GM23338 (cell line): Measurements from ENCODE around the gene TUBA1B. TPM values are rescaled to one million over a fixed set of nuclear protein-coding genes. Genes with fewer than 3 reads are reported as not detected.
A peak's percentile ranks its signal among the peaks of the same experiment; 100 is the strongest.

Experiments
- ATAC-seq: fragments of 200-7000 bp; cut with Tn5 transposase; 3 replicates; pipeline ENCODE4 v1.9.1; 2020
- DNase-seq: peaks from one replicate; pipeline ENCODE4 v3.0.0-alpha.2; 2015; ENCODE audit warnings: low spot score
- H2AFZ ChIP-seq: fragments of 200-600 bp; sonication (generic); 2 replicates; pipeline ENCODE4 v1.8.0; 2016; ENCODE audit warnings: antibody characterized with exemption, mild to moderate bottlenecking, moderate library complexity
- H3F3A ChIP-seq: fragments of 200-600 bp; sonication (generic); replicated peaks from 2 replicates; pipeline ENCODE4 v1.8.0; 2017; ENCODE audit warnings: antibody characterized with exemption, mixed run types, low read depth
- H3K27ac ChIP-seq: fragments of 200-600 bp; sonication (generic); 2 replicates; pipeline ENCODE4 v1.6.1; 2016; ENCODE audit warnings: low read depth
- H3K27me3 ChIP-seq: fragments of 200-600 bp; sonication (generic); 2 replicates; pipeline ENCODE4 v1.8.0; 2016; ENCODE audit warnings: mild to moderate bottlenecking, mixed run types, moderate library complexity; ENCODE audit not compliant: insufficient read depth
- H3K36me3 ChIP-seq: fragments of 200-600 bp; sonication (generic); 2 replicates; pipeline ENCODE4 v1.8.0; 2016; ENCODE audit warnings: mild to moderate bottlenecking; ENCODE audit not compliant: insufficient read depth
- H3K4me1 ChIP-seq: fragments of 200-600 bp; sonication (generic); 2 replicates; pipeline ENCODE4 v1.8.0; 2016; ENCODE audit warnings: mild to moderate bottlenecking, moderate library complexity; ENCODE audit not compliant: insufficient read depth
- H3K4me2 ChIP-seq: fragments of 200-600 bp; sonication (generic); 2 replicates; pipeline ENCODE4 v1.7.1; 2017; ENCODE audit warnings: mixed run types
- H3K4me3 ChIP-seq: fragments of 200-600 bp; sonication (generic); 2 replicates; pipeline ENCODE4 v1.6.1; 2016; ENCODE audit warnings: mixed run types
- H3K79me2 ChIP-seq: fragments of 200-600 bp; sonication (generic); replicated peaks from 2 replicates; pipeline ENCODE4 v1.8.0; 2017; ENCODE audit warnings: mild to moderate bottlenecking; ENCODE audit not compliant: insufficient read depth
- H3K9me2 ChIP-seq: fragments of 200-600 bp; sonication (generic); 2 replicates; pipeline ENCODE4 v1.8.0; 2017; ENCODE audit not compliant: insufficient read depth
- H4K20me1 ChIP-seq: fragments of 200-600 bp; sonication (generic); replicated peaks from 2 replicates; pipeline ENCODE4 v1.8.0; 2017; ENCODE audit warnings: mild to moderate bottlenecking; ENCODE audit not compliant: insufficient read depth
- H3K27ac Mint-ChIP-seq: 2 replicates; pipeline ENCODE4 v1.8.0; 2020; ENCODE audit warnings: inconsistent platforms, mild to moderate bottlenecking, moderate library complexity, mixed read lengths
- H3K27me3 Mint-ChIP-seq: 3 replicates; pipeline ENCODE4 v1.8.0; 2022; ENCODE audit warnings: low read depth, mild to moderate bottlenecking, moderate library complexity, mixed read lengths, inconsistent platforms; ENCODE audit not compliant: insufficient read depth, poor library complexity
- H3K36me3 Mint-ChIP-seq: 3 replicates; pipeline ENCODE4 v1.8.0; 2021; ENCODE audit warnings: low read depth, mild to moderate bottlenecking, inconsistent platforms, moderate library complexity, mixed read lengths
- H3K4me1 Mint-ChIP-seq: 3 replicates; pipeline ENCODE4 v1.8.0; 2020; ENCODE audit warnings: mild to moderate bottlenecking, inconsistent platforms, mixed read lengths
- H3K4me3 Mint-ChIP-seq: 3 replicates; pipeline ENCODE4 v1.8.0; 2021; ENCODE audit warnings: moderate library complexity, mild to moderate bottlenecking, inconsistent platforms, mixed read lengths
- H3K9me3 Mint-ChIP-seq: 3 replicates; pipeline ENCODE4 v1.8.0; 2020; ENCODE audit warnings: moderate library complexity, mild to moderate bottlenecking, inconsistent platforms, mixed read lengths
- CREB1 ChIP-seq: fragments of 250-450 bp; sonication (Bioruptor Pico); IDR thresholded peaks from 2 replicates; pipeline ENCODE4 v1.5.0; 2020; ENCODE audit warnings: low read depth, mild to moderate bottlenecking, moderate library complexity
- EZH2 ChIP-seq: fragments of 200-600 bp; sonication (generic); IDR thresholded peaks from one replicate; pipeline ENCODE4 v1.8.0; 2017; ENCODE audit warnings: antibody characterized with exemption, mild to moderate bottlenecking, low read depth; ENCODE audit not compliant: unreplicated experiment
- EZH2phosphoT487 ChIP-seq: fragments of 200-600 bp; sonication (generic); IDR thresholded peaks from one replicate; pipeline ENCODE4 v1.8.1; 2018; ENCODE audit warnings: antibody characterized with exemption; ENCODE audit not compliant: unreplicated experiment
- JUNB ChIP-seq: IDR thresholded peaks from one replicate; pipeline ENCODE4 v1.6.1; 2016; ENCODE audit warnings: antibody characterized with exemption; ENCODE audit not compliant: unreplicated experiment
- NANOG ChIP-seq: IDR thresholded peaks from 2 replicates; pipeline ENCODE4 v1.6.1; 2016; ENCODE audit warnings: antibody characterized with exemption, borderline replicate concordance
- POLR2AphosphoS5 ChIP-seq: IDR thresholded peaks from 2 replicates; pipeline ENCODE4 v1.6.1; 2016; ENCODE audit warnings: antibody characterized with exemption, low read depth
- REST ChIP-seq: IDR thresholded peaks from one replicate; pipeline ENCODE4 v1.6.1; 2018; ENCODE audit warnings: antibody characterized with exemption; ENCODE audit not compliant: unreplicated experiment
- STAT1 ChIP-seq: IDR thresholded peaks from one replicate; pipeline ENCODE4 v1.6.1; 2016; ENCODE audit warnings: antibody characterized with exemption; ENCODE audit not compliant: unreplicated experiment
- ZNF114 ChIP-seq: fragments of 250-450 bp; sonication (Bioruptor Pico); IDR thresholded peaks from 2 replicates; pipeline ENCODE4 v1.5.0; 2020; ENCODE audit warnings: mild to moderate bottlenecking, moderate library complexity
- ZNF331 ChIP-seq: fragments of 250-450 bp; sonication (Bioruptor Pico); IDR thresholded peaks from 2 replicates; pipeline ENCODE4 v1.5.0; 2020; ENCODE audit warnings: low read depth, mild to moderate bottlenecking, moderate library complexity
- ZNF462 ChIP-seq: fragments of 250-450 bp; sonication (Bioruptor Pico); IDR thresholded peaks from 2 replicates; pipeline ENCODE4 v1.5.0; 2020; ENCODE audit warnings: mild to moderate bottlenecking, moderate library complexity
- polyA plus RNA-seq: library from polyadenylated mRNA; unstranded; fragments of >200 nt; fragmentation: Nextera tagmentation; extraction: Ambion mirVana; gene quantifications from 2 replicates; pipeline ENCODE4 v1.2.1, GENCODE V29; 2016
- total RNA-seq: library from RNA; depleted of rRNA; stranded (reverse); fragments of >200 nt; shearing (Covaris generic); gene quantifications from 2 replicates; pipeline ENCODE4 v1.2.3, GENCODE V29; 2014
- TF ChIP-seq, protein P1 (sequence below): IDR thresholded peaks from 2 replicates; pipeline ENCODE4 v1.6.1; 2016; ENCODE audit warnings: antibody characterized with exemption
- TF ChIP-seq, protein P2 (sequence below), 2 experiments: fragments of 200-600 bp in 1 of 2; sonication (generic) in 1 of 2; conservative IDR thresholded peaks; 2 replicates each; pipeline versions ENCODE4 v1.5.1 to v1.6.1; 2016 to 2017; ENCODE audit warnings: antibody characterized with exemption in 2 of 2, low read depth in 2 of 2, mild to moderate bottlenecking in 2 of 2, moderate library complexity in 1 of 2

TUBA1B gene
- total and polyA plus RNA-seq, 2 experiments from 2014 or later: 1,116 to 2,718 TPM

GRCh38 chr12:49131894-49132461 lies 783 bp upstream of the TUBA1B start:
- no peak for DNase-seq
- peak overlapping the region; percentile 66 for H3K4me3 Mint-ChIP-seq
- H3K27me3 ChIP-seq: no peaks in the 10 kb centered on the region
- peak overlapping the region; percentile 68; the same call in 1 of the 2 replicates for H2AFZ ChIP-seq
- H3K27ac ChIP-seq: no peak overlapping the region
- H3K36me3 ChIP-seq: peaks cover 27% of the 10 kb centered on the region
- H3K4me2 ChIP-seq: peak overlapping the region; percentile 84
- peaks cover 4% of the 10 kb centered on the region; the same call in 1 of the 3 replicates for H3K9me3 Mint-ChIP-seq
- H4K20me1 ChIP-seq: peaks cover 17% of the 10 kb centered on the region
- no peak for ATAC-seq
- H3K27me3 Mint-ChIP-seq: peaks cover 27% of the 10 kb centered on the region
- no peaks in the 10 kb centered on the region; the same call in 1 of the 2 replicates for H3K9me2 ChIP-seq
- H3K4me3 ChIP-seq: peak overlapping the region; percentile 100
- H3F3A ChIP-seq: peaks cover 31% of the 10 kb centered on the region
- peaks cover 9% of the 10 kb centered on the region for H3K4me1 ChIP-seq
- TF ChIP-seq POLR2AphosphoS5 (no peak), EZH2phosphoT487 (no peak), REST (no peak), EZH2 (no peak), CREB1 (no peak), ZNF462 (CRISPR knock-in tag) (no peak), ZNF331 (CRISPR knock-in tag) (no peak), ZNF114 (CRISPR knock-in tag) (no peak), STAT1 (no peak), NANOG (no peak), JUNB (no peak)
- TF ChIP-seq, protein P1, sequence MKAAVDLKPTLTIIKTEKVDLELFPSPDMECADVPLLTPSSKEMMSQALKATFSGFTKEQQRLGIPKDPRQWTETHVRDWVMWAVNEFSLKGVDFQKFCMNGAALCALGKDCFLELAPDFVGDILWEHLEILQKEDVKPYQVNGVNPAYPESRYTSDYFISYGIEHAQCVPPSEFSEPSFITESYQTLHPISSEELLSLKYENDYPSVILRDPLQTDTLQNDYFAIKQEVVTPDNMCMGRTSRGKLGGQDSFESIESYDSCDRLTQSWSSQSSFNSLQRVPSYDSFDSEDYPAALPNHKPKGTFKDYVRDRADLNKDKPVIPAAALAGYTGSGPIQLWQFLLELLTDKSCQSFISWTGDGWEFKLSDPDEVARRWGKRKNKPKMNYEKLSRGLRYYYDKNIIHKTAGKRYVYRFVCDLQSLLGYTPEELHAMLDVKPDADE: no peak
- TF ChIP-seq, protein P2, sequence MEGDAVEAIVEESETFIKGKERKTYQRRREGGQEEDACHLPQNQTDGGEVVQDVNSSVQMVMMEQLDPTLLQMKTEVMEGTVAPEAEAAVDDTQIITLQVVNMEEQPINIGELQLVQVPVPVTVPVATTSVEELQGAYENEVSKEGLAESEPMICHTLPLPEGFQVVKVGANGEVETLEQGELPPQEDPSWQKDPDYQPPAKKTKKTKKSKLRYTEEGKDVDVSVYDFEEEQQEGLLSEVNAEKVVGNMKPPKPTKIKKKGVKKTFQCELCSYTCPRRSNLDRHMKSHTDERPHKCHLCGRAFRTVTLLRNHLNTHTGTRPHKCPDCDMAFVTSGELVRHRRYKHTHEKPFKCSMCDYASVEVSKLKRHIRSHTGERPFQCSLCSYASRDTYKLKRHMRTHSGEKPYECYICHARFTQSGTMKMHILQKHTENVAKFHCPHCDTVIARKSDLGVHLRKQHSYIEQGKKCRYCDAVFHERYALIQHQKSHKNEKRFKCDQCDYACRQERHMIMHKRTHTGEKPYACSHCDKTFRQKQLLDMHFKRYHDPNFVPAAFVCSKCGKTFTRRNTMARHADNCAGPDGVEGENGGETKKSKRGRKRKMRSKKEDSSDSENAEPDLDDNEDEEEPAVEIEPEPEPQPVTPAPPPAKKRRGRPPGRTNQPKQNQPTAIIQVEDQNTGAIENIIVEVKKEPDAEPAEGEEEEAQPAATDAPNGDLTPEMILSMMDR (conservative IDR thresholded peaks at IDR 0.05; ENCODE audit: low read depth in 2 of 2): no peak
- H3K79me2 ChIP-seq: peaks cover 28% of the 10 kb centered on the region
- no peak overlapping the region for H3K27ac Mint-ChIP-seq
- H3K36me3 Mint-ChIP-seq: peaks cover 42% of the 10 kb centered on the region
- peaks cover 28% of the 10 kb centered on the region for H3K4me1 Mint-ChIP-seq
